ENCODE data around the gene SYF2.

DNA sequence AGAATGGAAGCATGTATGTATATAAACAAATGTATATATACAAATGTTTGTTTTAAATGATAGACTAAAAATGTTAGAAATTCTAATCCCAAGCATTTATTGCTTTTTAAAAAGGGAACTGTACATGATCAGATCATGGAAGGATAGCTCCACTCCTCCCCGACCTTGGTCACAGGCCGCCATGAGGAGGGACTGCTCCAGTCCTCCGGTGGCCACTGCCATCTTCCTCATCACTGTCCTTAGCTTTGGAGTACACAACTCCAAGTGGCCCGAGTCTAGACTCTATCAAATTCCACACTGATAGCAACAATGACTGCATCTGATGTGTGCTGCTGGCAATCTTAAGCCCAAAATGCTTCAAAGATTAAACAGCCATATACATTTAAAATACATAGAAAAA lies 9.7 kb downstream of the SYF2 start:
- TF ChIP-seq, protein P1, sequence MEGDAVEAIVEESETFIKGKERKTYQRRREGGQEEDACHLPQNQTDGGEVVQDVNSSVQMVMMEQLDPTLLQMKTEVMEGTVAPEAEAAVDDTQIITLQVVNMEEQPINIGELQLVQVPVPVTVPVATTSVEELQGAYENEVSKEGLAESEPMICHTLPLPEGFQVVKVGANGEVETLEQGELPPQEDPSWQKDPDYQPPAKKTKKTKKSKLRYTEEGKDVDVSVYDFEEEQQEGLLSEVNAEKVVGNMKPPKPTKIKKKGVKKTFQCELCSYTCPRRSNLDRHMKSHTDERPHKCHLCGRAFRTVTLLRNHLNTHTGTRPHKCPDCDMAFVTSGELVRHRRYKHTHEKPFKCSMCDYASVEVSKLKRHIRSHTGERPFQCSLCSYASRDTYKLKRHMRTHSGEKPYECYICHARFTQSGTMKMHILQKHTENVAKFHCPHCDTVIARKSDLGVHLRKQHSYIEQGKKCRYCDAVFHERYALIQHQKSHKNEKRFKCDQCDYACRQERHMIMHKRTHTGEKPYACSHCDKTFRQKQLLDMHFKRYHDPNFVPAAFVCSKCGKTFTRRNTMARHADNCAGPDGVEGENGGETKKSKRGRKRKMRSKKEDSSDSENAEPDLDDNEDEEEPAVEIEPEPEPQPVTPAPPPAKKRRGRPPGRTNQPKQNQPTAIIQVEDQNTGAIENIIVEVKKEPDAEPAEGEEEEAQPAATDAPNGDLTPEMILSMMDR (IDR thresholded peaks at IDR 0.05; ENCODE audit: insufficient read depth, low read length), result no peak
- TF ChIP-seq POLR2AphosphoS5 (IDR thresholded peaks at IDR 0.05; ENCODE audit: low read depth), result no peak

All from HL-60 (cell line).